ENCODE results near the gene TMEM45B. TPM values are rescaled to one million over a fixed set of nuclear protein-coding genes. Genes with fewer than 3 reads are reported as not detected.
"Not testable (repeated sequence)": the region's sequence is repeated elsewhere in the genome, so short reads cannot be mapped to it uniquely, and the experiment has no call there.

The TMEM45B gene
- polyA plus RNA-seq, 1 experiment: not detected

DNA sequence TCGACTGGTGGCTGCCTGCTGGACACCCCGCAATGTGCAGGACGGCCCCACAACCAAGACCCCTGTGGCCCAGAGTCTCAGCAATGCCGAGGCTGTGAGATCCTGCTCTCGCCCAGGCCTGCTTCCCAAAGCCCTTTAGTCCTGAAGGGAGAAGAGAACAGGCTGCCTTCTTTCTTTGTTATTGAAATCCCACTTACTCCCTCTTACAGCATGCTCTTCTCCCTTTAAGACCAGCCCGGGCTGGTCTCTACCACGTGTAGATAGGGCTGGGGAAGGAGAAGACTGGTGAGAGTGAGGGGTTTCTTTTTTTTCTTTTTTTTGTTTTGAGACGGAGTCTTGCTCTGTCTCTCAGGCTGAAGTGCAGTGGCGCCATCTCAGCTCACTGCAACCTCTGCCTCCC lies 21.3 kb downstream of the TMEM45B start:
- TF ChIP-seq CTCF (IDR thresholded peaks at IDR 0.05; ENCODE audit: insufficient read depth, low read depth, low read length): no peak
- CTCF ChIA-PET: no interaction called here
- Histone ChIP-seq H3K27me3 (ENCODE audit: control insufficient read depth, insufficient read depth, low read length) (peaks cover 3% of the 10 kb centered on the region), H3K36me3 (ENCODE audit: control insufficient read depth, insufficient read depth, low read length) (no peaks in the 10 kb centered on the region), H3K4me3 (ENCODE audit: low read depth, low read length) (no peak overlapping the region)
- POLR2A ChIA-PET: no interaction called here
- no peak for DNase-seq (ENCODE audit: low read depth)

- no peak for DNase-seq (ENCODE audit: low read depth)
- ChIA-PET CTCF (no interaction called here), POLR2A (no interaction called here)
- Histone ChIP-seq H3K4me3 (ENCODE audit: low read depth, low read length) (no peak overlapping the region), H3K36me3 (ENCODE audit: control insufficient read depth, insufficient read depth, low read length) (no peaks in the 10 kb centered on the region), H3K27me3 (ENCODE audit: control insufficient read depth, insufficient read depth, low read length) (peaks cover 5% of the 10 kb centered on the region)
- TF ChIP-seq CTCF (IDR thresholded peaks at IDR 0.05; ENCODE audit: insufficient read depth, low read depth, low read length): no peak
Measured at GRCh38 chr11:129840236-129840635, 24.6 kb downstream of the TMEM45B start.

DNA sequence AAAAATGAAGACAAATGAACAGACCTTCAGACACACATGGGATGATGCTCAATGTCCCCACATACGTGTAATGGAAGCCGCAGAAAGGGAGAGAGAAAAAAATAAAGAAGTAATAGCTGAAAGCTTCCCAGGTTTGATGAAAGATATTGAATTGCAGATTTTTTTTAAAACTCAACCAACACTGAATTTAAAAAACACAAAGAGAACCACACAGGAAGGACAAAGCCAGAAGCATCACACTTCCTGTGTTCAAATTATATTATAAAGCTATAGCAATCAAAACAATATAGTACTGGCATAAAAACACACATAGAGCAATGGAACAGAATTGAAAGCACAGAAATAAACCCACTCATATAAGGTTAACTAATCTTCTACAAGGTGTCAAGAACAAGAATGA lies 26.5 kb downstream of the TMEM45B start:
- Histone ChIP-seq H3K27me3 (ENCODE audit: control insufficient read depth, insufficient read depth, low read length) (peaks cover 5% of the 10 kb centered on the region), H3K4me3 (ENCODE audit: low read depth, low read length) (no peak overlapping the region), H3K36me3 (ENCODE audit: control insufficient read depth, insufficient read depth, low read length) (no peaks in the 10 kb centered on the region)
- DNase-seq (ENCODE audit: low read depth): no peak
- no peak for TF ChIP-seq CTCF (IDR thresholded peaks at IDR 0.05; ENCODE audit: insufficient read depth, low read depth, low read length)
- ChIA-PET CTCF (interaction anchor here (1.1 kb wide), 1 partner anchor 13 kb away, joined by 3 read pairs; no protein-coding TSS in a partner anchor), POLR2A (no interaction called here)

- POLR2A ChIA-PET: no interaction called here
- CTCF ChIA-PET: interaction anchor here (0.5 kb wide), 1 partner anchor 21 kb away, joined by 4 read pairs; no protein-coding TSS in a partner anchor
- Histone ChIP-seq H3K4me3 (ENCODE audit: low read depth, low read length) (no peak overlapping the region), H3K27me3 (ENCODE audit: control insufficient read depth, insufficient read depth, low read length) (peaks cover 23% of the 10 kb centered on the region), H3K36me3 (ENCODE audit: control insufficient read depth, insufficient read depth, low read length) (no peaks in the 10 kb centered on the region)
- TF ChIP-seq CTCF (IDR thresholded peaks at IDR 0.05; ENCODE audit: insufficient read depth, low read depth, low read length): no peak
- DNase-seq (ENCODE audit: low read depth): peak; percentile 93
Measured at GRCh38 chr11:129846508-129847335, 31.1 kb downstream of the TMEM45B start.

DNA sequence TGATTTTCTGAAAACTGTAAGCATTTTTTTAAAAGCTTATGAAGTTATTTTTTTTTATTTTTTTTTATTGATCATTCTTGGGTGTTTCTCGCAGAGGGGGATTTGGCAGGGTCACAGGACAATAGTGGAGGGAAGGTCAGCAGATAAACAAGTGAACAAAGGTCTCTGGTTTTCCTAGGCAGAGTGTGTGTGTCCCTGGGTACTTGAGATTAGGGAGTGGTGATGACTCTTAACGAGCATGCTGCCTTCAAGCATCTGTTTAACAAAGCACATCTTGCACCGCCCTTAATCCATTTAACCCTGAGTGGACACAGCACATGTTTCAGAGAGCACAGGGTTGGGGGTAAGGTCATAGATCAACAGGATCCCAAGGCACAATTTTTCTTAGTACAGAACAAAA lies 31.7 kb downstream of the TMEM45B start:
- H3K36me3 ChIP-seq (ENCODE audit: control insufficient read depth, insufficient read depth, low read length); H3K4me3 ChIP-seq (ENCODE audit: low read depth, low read length); POLR2A ChIA-PET; DNase-seq (ENCODE audit: low read depth): not testable (repeated sequence)
- H3K27me3 ChIP-seq (ENCODE audit: control insufficient read depth, insufficient read depth, low read length): peaks cover 25% of the 10 kb centered on the region
- CTCF ChIA-PET: interaction anchor here (0.5 kb wide), 1 partner anchor 20 kb away, joined by 4 read pairs; no protein-coding TSS in a partner anchor
